ENCODE measurements around the gene RALGDS. TPM values are rescaled to one million over a fixed set of nuclear protein-coding genes. Genes with fewer than 3 reads are reported as not detected.

RALGDS gene
- total and polyA plus RNA-seq, 2 of the 13 experiments (the other 11 are each of a cell fraction or from before 2014, with no cell fraction given) = 12.9 to 25.5 TPM

- TF ChIP-seq ZFP91 (CRISPR knock-in tag; IDR thresholded peaks at IDR 0.05; ENCODE audit: borderline replicate concordance) (0 out of 2 replicates have a peak, but pooled peaks have one; percentile 54), ZBED4 (CRISPR knock-in tag; IDR thresholded peaks at IDR 0.05; ENCODE audit: borderline replicate concordance) (0 out of 2 replicates have a peak, but pooled peaks have one; percentile 30), MAZ (IDR thresholded peaks at IDR 0.05; ENCODE audit: borderline replicate concordance, low read depth, low read length) (0 out of 2 replicates have a peak, but pooled peaks have one; percentile 24), MAZ (CRISPR knock-in tag; IDR thresholded peaks at IDR 0.05; ENCODE audit: low read depth) (0 out of 2 replicates have a peak, but pooled peaks have one; percentile 41), CBX5 (CRISPR knock-in tag; IDR thresholded peaks at IDR 0.05; ENCODE audit: borderline replicate concordance) (no peak), ARNTL (CRISPR knock-in tag; IDR thresholded peaks at IDR 0.05) (0 out of 2 replicates have a peak, but pooled peaks have one; percentile 29), PBX2 (CRISPR knock-in tag; IDR thresholded peaks at IDR 0.05) (peak; percentile 83), ARNT2 (CRISPR knock-in tag; IDR thresholded peaks at IDR 0.05; ENCODE audit: low read depth) (no peak), FOXO1 (CRISPR knock-in tag; IDR thresholded peaks at IDR 0.05) (peak; percentile 36; the same call in 1 of the 2 replicates), RXRA (CRISPR knock-in tag; IDR thresholded peaks at IDR 0.05) (peak; percentile 27; the same call in 1 of the 2 replicates), KLF16 (CRISPR knock-in tag; IDR thresholded peaks at IDR 0.05) (0 out of 4 replicates have a peak, but pooled peaks of 1 of the 2 experiments have one; percentile 22), ZNF557 (CRISPR knock-in tag; IDR thresholded peaks at IDR 0.05) (no peak), MED1 (CRISPR knock-in tag; IDR thresholded peaks at IDR 0.05) (0 out of 2 replicates have a peak, but pooled peaks have one; percentile 23), ZNF124 (CRISPR knock-in tag; IDR thresholded peaks at IDR 0.05) (no peak), MAX (IDR thresholded peaks at IDR 0.05) (peak; percentile 72), ZSCAN25 (CRISPR knock-in tag; IDR thresholded peaks at IDR 0.05) (peak; percentile 33; the same call in 1 of the 2 replicates), POLR2A (IDR thresholded peaks at IDR 0.05; ENCODE audit: insufficient read depth in 1 of 2, low read depth in 2 of 2, low read length in 2 of 2) (0 out of 4 replicates have a peak, but pooled peaks of 1 of the 2 experiments have one; percentile 47), CBX1 (IDR thresholded peaks at IDR 0.05; ENCODE audit: low read depth) (peak; percentile 58)
Observed at GRCh38 chr9:133153227-133154096, 32.4 kb upstream of the RALGDS start (continued).
